ENCODE data around the gene ITGB8.

DNA sequence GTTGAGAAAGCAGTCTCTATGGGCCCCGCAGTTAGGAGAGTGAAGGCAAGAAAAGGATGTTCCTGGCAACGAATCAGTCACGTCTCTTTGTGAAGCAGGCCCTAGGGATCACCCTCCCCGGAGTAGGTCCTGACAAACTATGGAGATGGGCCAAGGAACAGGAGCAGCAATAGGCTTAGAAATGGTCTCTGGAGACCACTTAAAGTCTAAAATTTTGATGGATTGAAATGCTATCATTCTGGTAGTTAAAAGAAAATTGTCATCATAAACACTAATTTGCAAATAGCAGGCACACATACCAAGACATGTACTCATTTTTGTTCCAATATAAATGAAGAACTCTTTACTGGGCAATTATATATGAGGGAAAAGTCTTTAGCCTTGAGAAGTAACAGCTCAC is 123.5 kb downstream of the ITGB8 start:
- TF ChIP-seq RAD21 (IDR thresholded peaks at IDR 0.05) (no peak), HNF4G (IDR thresholded peaks at IDR 0.05) (no peak), NR2F2 (IDR thresholded peaks at IDR 0.05) (no peak)
- TF ChIP-seq, protein P1, sequence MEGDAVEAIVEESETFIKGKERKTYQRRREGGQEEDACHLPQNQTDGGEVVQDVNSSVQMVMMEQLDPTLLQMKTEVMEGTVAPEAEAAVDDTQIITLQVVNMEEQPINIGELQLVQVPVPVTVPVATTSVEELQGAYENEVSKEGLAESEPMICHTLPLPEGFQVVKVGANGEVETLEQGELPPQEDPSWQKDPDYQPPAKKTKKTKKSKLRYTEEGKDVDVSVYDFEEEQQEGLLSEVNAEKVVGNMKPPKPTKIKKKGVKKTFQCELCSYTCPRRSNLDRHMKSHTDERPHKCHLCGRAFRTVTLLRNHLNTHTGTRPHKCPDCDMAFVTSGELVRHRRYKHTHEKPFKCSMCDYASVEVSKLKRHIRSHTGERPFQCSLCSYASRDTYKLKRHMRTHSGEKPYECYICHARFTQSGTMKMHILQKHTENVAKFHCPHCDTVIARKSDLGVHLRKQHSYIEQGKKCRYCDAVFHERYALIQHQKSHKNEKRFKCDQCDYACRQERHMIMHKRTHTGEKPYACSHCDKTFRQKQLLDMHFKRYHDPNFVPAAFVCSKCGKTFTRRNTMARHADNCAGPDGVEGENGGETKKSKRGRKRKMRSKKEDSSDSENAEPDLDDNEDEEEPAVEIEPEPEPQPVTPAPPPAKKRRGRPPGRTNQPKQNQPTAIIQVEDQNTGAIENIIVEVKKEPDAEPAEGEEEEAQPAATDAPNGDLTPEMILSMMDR (IDR thresholded peaks at IDR 0.05; ENCODE audit: low read depth, low read length, missing input control) = no peak
- TF ChIP-seq, protein P2, sequence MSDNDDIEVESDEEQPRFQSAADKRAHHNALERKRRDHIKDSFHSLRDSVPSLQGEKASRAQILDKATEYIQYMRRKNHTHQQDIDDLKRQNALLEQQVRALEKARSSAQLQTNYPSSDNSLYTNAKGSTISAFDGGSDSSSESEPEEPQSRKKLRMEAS (IDR thresholded peaks at IDR 0.05) = no peak
- TF ChIP-seq, protein P3, sequence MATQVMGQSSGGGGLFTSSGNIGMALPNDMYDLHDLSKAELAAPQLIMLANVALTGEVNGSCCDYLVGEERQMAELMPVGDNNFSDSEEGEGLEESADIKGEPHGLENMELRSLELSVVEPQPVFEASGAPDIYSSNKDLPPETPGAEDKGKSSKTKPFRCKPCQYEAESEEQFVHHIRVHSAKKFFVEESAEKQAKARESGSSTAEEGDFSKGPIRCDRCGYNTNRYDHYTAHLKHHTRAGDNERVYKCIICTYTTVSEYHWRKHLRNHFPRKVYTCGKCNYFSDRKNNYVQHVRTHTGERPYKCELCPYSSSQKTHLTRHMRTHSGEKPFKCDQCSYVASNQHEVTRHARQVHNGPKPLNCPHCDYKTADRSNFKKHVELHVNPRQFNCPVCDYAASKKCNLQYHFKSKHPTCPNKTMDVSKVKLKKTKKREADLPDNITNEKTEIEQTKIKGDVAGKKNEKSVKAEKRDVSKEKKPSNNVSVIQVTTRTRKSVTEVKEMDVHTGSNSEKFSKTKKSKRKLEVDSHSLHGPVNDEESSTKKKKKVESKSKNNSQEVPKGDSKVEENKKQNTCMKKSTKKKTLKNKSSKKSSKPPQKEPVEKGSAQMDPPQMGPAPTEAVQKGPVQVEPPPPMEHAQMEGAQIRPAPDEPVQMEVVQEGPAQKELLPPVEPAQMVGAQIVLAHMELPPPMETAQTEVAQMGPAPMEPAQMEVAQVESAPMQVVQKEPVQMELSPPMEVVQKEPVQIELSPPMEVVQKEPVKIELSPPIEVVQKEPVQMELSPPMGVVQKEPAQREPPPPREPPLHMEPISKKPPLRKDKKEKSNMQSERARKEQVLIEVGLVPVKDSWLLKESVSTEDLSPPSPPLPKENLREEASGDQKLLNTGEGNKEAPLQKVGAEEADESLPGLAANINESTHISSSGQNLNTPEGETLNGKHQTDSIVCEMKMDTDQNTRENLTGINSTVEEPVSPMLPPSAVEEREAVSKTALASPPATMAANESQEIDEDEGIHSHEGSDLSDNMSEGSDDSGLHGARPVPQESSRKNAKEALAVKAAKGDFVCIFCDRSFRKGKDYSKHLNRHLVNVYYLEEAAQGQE (IDR thresholded peaks at IDR 0.05) = no peak
